Heart right ventricle (tissue), 16 donors: ENCODE measurements around the gene CRHR1. TPM values are rescaled to one million over a fixed set of nuclear protein-coding genes. Genes with fewer than 3 reads are reported as not detected.

Experiments used
- ATAC-seq, 8 donors: fragments of 200-7000 bp; cut with Tn5 transposase; one replicate each; pipeline ENCODE4 v1.9.1; 2020; ENCODE audit warnings: mild to moderate bottlenecking in 8 of 8, moderate library complexity in 8 of 8, moderate number of reproducible peaks in 1 of 8
- DNase-seq, 2 donors: peaks; one replicate each; pipeline ENCODE4 v3.0.0-alpha.2; 2020
- H3K27ac ChIP-seq, 10 donors: fragments of 200-600 bp; sonication (generic) in 2 of 10; one replicate each; pipeline versions ENCODE4 v1.5.0 to v1.8.0; 2020 to 2022; ENCODE audit warnings: mild to moderate bottlenecking in 3 of 10
- H3K27me3 ChIP-seq, 7 donors: fragments of 200-600 bp; one replicate each; pipeline ENCODE4 v1.8.0; 2021 to 2022; ENCODE audit warnings: mild to moderate bottlenecking in 2 of 7
- H3K36me3 ChIP-seq, 9 donors: fragments of 200-600 bp; sonication (generic) in 1 of 9; one replicate each; pipeline versions ENCODE4 v1.5.0 to v1.8.0; 2020 to 2022; ENCODE audit warnings: mild to moderate bottlenecking in 2 of 9
- H3K4me1 ChIP-seq, 9 donors: fragments of 200-600 bp; sonication (generic) in 1 of 9; one replicate each; pipeline versions ENCODE4 v1.5.0 to v1.8.0; 2020 to 2022; ENCODE audit warnings: mild to moderate bottlenecking in 4 of 9
- H3K4me3 ChIP-seq, 10 donors: fragments of 200-600 bp; sonication (generic) in 2 of 10; one replicate each; pipeline versions ENCODE4 v1.5.0 to v1.8.0; 2020 to 2022; ENCODE audit warnings: mild to moderate bottlenecking in 7 of 10, moderate library complexity in 2 of 10
- H3K9me3 ChIP-seq, 11 donors: fragments of 200-600 bp in 10 of 11; sonication (generic) in 2 of 11; one replicate each; pipeline versions ENCODE4 v1.5.0 to v1.8.0; 2013 to 2022; ENCODE audit warnings: mild to moderate bottlenecking in 2 of 11, control low read depth in 1 of 11, moderate library complexity in 1 of 11
- WGBS, 2 donors: extraction: QIAGEN DNeasy Blood & Tissue Kit; methylation state at CpG; one replicate each; pipeline ENCODE4 v1.1.7; 2013; ENCODE audit warnings: inconsistent platforms in 1 of 2; 5-methylcytosine and 5-hydroxymethylcytosine counted together
- intact Hi-C, 10 donors: fragments of 100-400 bp; cut with DNase I; formaldehyde crosslinking; loops; one replicate each; pipeline versions ENCODE4 v1.11.1 to v1.14.2; 2022
- polyA plus RNA-seq, 2 donors: library from polyadenylated mRNA; stranded (reverse); fragments of 200-250 nt; gene quantifications; one replicate each; pipeline ENCODE4 v1.2.3, GENCODE V29; 2013
- total RNA-seq, 10 donors: library from RNA; stranded (reverse); fragmentation: NEBNext Ultra II Directional in 3 of 10; extraction: Animal tissue kit (Norgen Biotek cat#: 25700) in 3 of 10; gene quantifications; one replicate each; pipeline versions ENCODE4 v1.2.1 to v1.2.4, GENCODE V29; 2021 to 2023
- TF ChIP-seq, protein P1 (sequence below), 9 donors: fragments of 200-600 bp; sonication (generic) in 2 of 9; IDR thresholded peaks; one replicate each; pipeline versions ENCODE4 v1.5.0 to v1.8.0; 2021 to 2022; ENCODE audit warnings: antibody characterized with exemption in 9 of 9, mild to moderate bottlenecking in 5 of 9, moderate library complexity in 1 of 9
- donor health status: Arrhythmogenic right ventricular cardiomyopathy.
- donor health status: ischemic (EF 13 %, LVEDD 7.1; RV severe dilation, severe dysfunction).
- donor health status: healthy with polysubstance abuse.
- donor health status: DM: no; HTN: yes; CAD: no.
- donor health status: DM: no; HTN: no; CAD: no.
- donor health status: ischemic (EF 25% LVEDD 6.9; RV normal size, moderate dysfunction).
- donor health status: ischemic (EF 25% LVEDD 5.7; RV mildly dilated, moderate dysfunction).
- donor health status: healthy.
- donor health status: DM: yes; HTN: yes; CAD: no.
- donor health status: Ischemic cardiomyopathy.
- donor health status: ischemic (EF 35%, LVEDD 5.7; RV mildly dilated, moderate dysfunction).
- donor health status: nonischemic (EF 11% LVEDD 7.7; RV severe dilation, severe dysfunction).
- donor health status: DM: yes; HTN: yes; CAD: no.
- donor health status: PGD.
- donor health status: ischemic (EF 29% LVEDD 5.4; RV normal size, mild dysfunction).
- donor health status: nonischemic (EF 23%, LVEDD 6.1; RV moderate dilation, normal function).

Gene CRHR1
- total and polyA plus RNA-seq, 12 donors, result 0.30 to 0.63 TPM; not detected in 10

DNA sequence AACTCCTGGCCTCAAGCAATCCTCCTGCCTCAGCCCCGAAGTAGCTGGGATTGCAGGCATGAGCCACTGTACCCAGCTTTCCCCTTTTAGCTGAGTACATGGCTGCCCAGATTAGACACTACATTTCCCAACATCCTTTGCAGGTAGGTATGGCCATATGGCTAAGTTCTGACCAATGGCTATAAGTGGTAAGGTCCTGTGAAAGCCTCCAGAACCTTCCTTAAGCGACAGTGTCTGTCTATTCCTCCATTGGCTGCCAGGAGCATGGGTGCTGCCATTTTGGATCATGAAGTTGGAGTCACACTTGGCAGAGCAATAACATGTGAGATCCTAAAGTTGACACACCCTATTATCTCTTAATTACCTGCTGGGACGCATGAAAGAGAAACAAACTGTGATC is 24.4 kb upstream of the CRHR1 start:
- 72 to 73% methylated on average over 3 of the region's 3 CpGs for WGBS, 2 donors
- TF ChIP-seq, protein P1, sequence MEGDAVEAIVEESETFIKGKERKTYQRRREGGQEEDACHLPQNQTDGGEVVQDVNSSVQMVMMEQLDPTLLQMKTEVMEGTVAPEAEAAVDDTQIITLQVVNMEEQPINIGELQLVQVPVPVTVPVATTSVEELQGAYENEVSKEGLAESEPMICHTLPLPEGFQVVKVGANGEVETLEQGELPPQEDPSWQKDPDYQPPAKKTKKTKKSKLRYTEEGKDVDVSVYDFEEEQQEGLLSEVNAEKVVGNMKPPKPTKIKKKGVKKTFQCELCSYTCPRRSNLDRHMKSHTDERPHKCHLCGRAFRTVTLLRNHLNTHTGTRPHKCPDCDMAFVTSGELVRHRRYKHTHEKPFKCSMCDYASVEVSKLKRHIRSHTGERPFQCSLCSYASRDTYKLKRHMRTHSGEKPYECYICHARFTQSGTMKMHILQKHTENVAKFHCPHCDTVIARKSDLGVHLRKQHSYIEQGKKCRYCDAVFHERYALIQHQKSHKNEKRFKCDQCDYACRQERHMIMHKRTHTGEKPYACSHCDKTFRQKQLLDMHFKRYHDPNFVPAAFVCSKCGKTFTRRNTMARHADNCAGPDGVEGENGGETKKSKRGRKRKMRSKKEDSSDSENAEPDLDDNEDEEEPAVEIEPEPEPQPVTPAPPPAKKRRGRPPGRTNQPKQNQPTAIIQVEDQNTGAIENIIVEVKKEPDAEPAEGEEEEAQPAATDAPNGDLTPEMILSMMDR (IDR thresholded peaks at IDR 0.05), result no peak

DNA sequence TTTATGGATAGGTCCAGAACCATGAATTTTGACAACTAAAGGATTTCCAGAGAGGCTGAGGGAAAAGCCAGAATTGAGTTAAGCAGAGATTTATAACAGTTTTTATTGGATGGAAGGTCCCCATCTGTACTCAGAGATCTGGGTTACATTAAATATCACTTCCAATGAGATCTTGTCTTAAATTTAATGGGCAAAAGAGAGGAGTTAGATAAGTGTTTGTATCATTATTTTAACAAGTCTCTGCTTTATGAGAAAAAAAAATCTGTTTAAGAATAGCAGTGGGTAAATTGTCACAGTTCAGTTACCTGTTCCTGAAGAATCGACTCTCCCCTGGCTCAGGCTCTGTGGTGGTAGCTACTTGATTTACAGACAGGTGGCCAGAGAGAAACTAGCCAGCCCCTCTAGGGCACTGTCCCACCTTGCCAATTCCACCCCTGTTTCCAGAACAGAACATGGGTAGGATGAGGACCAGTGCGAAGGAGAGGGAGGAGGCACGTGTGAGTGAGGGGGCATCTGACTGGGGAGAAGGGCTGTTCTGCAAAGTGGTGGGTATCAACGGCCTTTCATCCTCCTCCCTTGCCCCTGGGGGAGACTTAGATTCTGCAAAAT is 22.1 kb upstream of the CRHR1 start:
- Histone ChIP-seq H3K9me3 (no peaks in the 10 kb centered on the region), H3K4me1 (no peaks in the 10 kb centered on the region), H3K36me3 (no peaks in the 10 kb centered on the region), H3K27ac (no peak overlapping the region), H3K4me3 (no peak overlapping the region), H3K27me3 (peaks cover 0 to 52% (median 28%) of the 10 kb centered on the region in 7 donors)
- WGBS, 2 donors, result 63 to 70% methylated on average over 4 of the region's 4 CpGs
- intact Hi-C loops, result no loop called here
- ATAC-seq (no peak), DNase-seq (no peak)
- TF ChIP-seq, protein P1 (IDR thresholded peaks at IDR 0.05), result no peak

More for the DNA sequence above, 24.4 kb upstream of the CRHR1 start:
- H3K4me3 ChIP-seq, result no peak overlapping the region
- H3K27ac ChIP-seq, result no peak overlapping the region
- no peaks in the 10 kb centered on the region for H3K36me3 ChIP-seq
- H3K9me3 ChIP-seq, result no peaks in the 10 kb centered on the region
- no peaks in the 10 kb centered on the region for H3K4me1 ChIP-seq
- intact Hi-C loops, result no loop called here
- peaks cover 0 to 56% (median 39%) of the 10 kb centered on the region in 7 donors for H3K27me3 ChIP-seq
- ATAC-seq (no peak), DNase-seq (no peak)

DNA sequence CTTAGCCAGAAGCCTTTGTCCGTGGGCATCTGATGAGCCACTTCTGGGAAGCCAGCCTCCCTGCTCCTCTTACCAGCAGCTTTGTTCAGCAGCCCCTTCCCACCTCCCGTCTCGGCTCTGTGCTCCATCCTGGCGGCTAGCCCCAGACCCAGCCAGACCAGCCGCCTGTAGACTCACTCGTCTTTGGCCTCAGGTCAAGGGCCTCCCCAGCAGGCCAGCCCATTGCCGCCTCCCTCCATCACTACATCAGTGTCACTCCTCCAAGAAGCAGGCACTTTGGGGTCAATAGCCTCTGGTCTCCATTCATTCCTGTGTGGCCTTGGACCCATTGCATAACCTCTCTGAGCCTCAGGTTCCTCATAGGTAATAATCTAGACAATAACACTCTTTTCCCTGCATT is 20.9 kb upstream of the CRHR1 start:
- DNase-seq (no peak), ATAC-seq (no peak)
- Histone ChIP-seq H3K27me3 (peaks cover 0 to 51% (median 36%) of the 10 kb centered on the region in 7 donors), H3K4me1 (no peaks in the 10 kb centered on the region), H3K36me3 (no peaks in the 10 kb centered on the region), H3K9me3 (no peaks in the 10 kb centered on the region), H3K4me3 (no peak overlapping the region), H3K27ac (no peak overlapping the region)
- 55 to 58% methylated on average over 7 of the region's 7 CpGs for WGBS, 2 donors
- TF ChIP-seq, protein P1 (IDR thresholded peaks at IDR 0.05), result no peak
- intact Hi-C loops, result no loop called here

DNA sequence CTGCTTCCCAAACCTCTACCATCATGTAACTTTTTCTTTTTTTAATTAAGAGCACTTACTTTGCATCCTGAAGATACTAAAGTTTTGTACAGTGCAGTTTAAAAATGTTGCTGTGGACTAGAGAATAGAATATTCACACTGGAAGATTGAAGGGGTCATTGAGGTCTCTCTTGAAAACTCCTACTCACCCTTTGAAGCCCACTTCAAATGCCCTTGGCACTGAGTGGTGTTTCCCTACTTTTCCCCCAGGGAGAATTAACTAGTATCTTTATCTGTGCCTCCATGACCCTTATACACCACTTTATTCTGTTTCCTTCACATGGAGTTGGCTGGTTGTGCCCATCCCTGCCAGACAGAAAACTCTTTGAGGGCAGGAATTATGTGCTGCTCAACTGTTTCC is 19.6 kb upstream of the CRHR1 start:
- intact Hi-C loops, result no loop called here
- Histone ChIP-seq H3K4me1 (no peaks in the 10 kb centered on the region), H3K27me3 (peaks cover 0 to 63% (median 39%) of the 10 kb centered on the region in 7 donors), H3K9me3 (no peaks in the 10 kb centered on the region), H3K36me3 (no peaks in the 10 kb centered on the region), H3K27ac (no peak overlapping the region), H3K4me3 (no peak overlapping the region)
- ATAC-seq (no peak), DNase-seq (no peak)
- TF ChIP-seq, protein P1 (IDR thresholded peaks at IDR 0.05), result no peak
